Stimulated activated naive B cell treated with anti-CD40 and anti-IgM and Interleukin-4, amounts not matched to agents 10 μg/mL and 1 μg/mL and 100 μg/mL, for 72 hours (primary cell): Measurements from ENCODE around the gene DCLK1.

Source experiments
- ATAC-seq, 2 donors: fragments of 150-1000 bp; cut with Tn5 transposase; replicated peaks; 2 replicates each; pipeline ENCODE4 v1.10.0; 2021; ENCODE audit warnings: moderate library complexity in 1 of 2
- DNase-seq: peaks from one replicate; pipeline ENCODE4 v3.0.0; 2021
- H3K27ac Mint-ChIP-seq: one replicate; pipeline ENCODE4 v1.8.0; 2022; ENCODE audit warnings: mild to moderate bottlenecking, mixed read lengths
- H3K27me3 Mint-ChIP-seq, 2 donors: one replicate each; pipeline ENCODE4 v1.8.0; 2022; ENCODE audit warnings: mixed read lengths in 2 of 2
- H3K36me3 Mint-ChIP-seq, 2 donors: one replicate each; pipeline ENCODE4 v1.8.0; 2022; ENCODE audit warnings: mixed read lengths in 2 of 2, mild to moderate bottlenecking in 1 of 2
- H3K4me1 Mint-ChIP-seq, 2 donors: one replicate each; pipeline ENCODE4 v1.8.0; 2022; ENCODE audit warnings: mixed read lengths in 2 of 2, mild to moderate bottlenecking in 1 of 2
- H3K4me3 Mint-ChIP-seq, 2 donors: one replicate each; pipeline ENCODE4 v1.8.0; 2022; ENCODE audit warnings: mild to moderate bottlenecking in 2 of 2, mixed read lengths in 2 of 2, moderate library complexity in 1 of 2
- H3K9me3 Mint-ChIP-seq, 2 donors: one replicate each; pipeline ENCODE4 v1.8.0; 2022; ENCODE audit warnings: mixed read lengths in 2 of 2, mild to moderate bottlenecking in 1 of 2

The DCLK1 gene

DNA sequence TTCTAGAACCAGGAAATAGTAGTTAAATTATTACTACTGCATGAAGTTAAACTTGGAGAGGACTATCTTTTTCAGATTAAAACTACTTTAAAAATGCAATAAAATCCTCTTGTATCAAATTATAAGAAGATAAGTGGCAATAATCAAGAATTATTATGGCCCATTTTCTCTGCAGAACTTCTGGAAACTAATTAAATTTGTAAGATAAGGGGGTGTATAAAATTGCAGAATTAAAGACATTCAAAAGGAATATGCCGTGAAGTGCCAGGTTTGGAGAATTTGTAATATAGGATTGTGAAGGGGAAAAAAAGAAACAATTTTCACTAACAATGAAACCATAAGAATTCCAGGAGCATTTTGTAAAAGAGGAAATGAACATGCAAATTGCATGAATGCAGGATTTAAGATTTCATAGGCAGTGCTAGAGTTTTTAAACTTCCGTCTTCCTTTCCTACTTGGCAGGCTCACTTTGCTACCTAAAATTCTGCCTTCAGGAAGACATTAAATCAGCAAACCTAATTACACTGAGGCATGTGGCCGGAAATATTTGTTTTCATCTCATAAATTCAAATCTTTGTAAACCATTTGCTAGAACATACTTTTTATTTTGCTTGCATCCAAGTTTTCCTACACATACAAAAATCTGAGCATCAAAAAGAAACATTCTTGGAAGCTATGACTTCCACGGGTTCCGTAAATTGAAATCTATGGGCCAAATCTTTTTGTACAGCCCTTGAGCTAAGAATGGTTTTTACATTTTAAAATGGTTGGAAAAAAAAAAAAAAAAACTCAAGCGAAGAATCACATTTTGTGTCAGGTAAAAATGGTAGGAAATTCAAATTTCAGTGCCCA lies 166.9 kb downstream of the DCLK1 start:
- H3K4me1 Mint-ChIP-seq, result no peaks in the 10 kb centered on the region
- no peaks in the 10 kb centered on the region for H3K27me3 Mint-ChIP-seq
- H3K4me3 Mint-ChIP-seq, result no peak overlapping the region

DNA sequence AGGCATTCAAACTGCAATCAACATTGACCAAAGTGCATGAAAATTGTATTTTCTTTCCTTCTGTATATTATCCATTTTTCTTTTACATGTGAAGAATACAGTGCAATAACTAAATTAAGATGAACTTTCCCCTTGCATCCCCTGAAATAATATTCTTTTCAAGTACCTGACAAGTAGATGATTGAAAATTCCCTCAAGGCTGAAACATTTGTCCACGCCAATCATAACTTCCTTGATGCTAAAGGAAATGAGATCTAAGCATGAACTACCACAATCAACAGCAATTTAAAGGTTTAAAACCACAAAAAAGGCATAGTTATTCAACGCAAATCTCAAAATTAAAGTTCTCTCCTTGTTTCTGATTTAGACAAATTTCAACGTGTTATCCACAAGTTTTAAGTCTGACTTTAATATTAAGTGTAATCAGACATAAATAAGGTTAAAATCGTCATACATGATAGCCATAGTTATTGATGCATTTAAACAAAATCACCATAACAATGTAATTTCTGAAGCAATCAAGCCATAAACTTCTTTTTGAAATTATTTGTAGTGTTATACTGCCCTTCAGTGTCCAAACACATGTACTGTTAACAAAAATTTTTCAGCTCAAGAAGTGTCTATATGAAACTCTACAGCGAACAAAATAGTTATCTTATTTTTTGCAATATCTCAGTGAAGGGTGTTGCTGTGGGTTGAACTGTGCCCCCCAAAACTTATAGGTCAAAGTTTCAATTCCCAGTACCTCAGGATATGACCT lies 169.5 kb downstream of the DCLK1 start:
- Mint-ChIP-seq H3K27ac (no peak overlapping the region), H3K27me3 (no peaks in the 10 kb centered on the region), H3K4me3 (no peak overlapping the region), H3K9me3 (peaks cover 0 to 3% of the 10 kb centered on the region in 2 donors), H3K4me1 (no peaks in the 10 kb centered on the region), H3K36me3 (no peaks in the 10 kb centered on the region)
- ATAC-seq (no peak), DNase-seq (no peak)

More for the DNA sequence above, 166.9 kb downstream of the DCLK1 start:
- DNase-seq (no peak), ATAC-seq (no peak)
- Mint-ChIP-seq H3K27ac (no peak overlapping the region), H3K9me3 (peaks cover 6 to 7% of the 10 kb centered on the region in 2 donors), H3K36me3 (no peaks in the 10 kb centered on the region)

- DNase-seq (no peak), ATAC-seq (no peak)
- H3K4me1 Mint-ChIP-seq, result no peaks in the 10 kb centered on the region
- H3K9me3 Mint-ChIP-seq, result peaks cover 0 to 5% of the 10 kb centered on the region in 2 donors
- H3K36me3 Mint-ChIP-seq, result no peaks in the 10 kb centered on the region
- H3K4me3 Mint-ChIP-seq, result no peak overlapping the region
- H3K27ac Mint-ChIP-seq, result no peak overlapping the region
- H3K27me3 Mint-ChIP-seq, result no peaks in the 10 kb centered on the region
Measured at GRCh38 chr13:35961002-35961401, 170.2 kb downstream of the DCLK1 start.

- H3K4me1 Mint-ChIP-seq, result no peaks in the 10 kb centered on the region
Measured at GRCh38 chr13:35957996-35958395, 173.2 kb downstream of the DCLK1 start.

GRCh38 chr13:35957241-35957731 lies 173.9 kb downstream of the DCLK1 start:
- DNase-seq (no peak), ATAC-seq (no peak)
- Mint-ChIP-seq H3K36me3 (no peaks in the 10 kb centered on the region), H3K4me3 (no peak overlapping the region), H3K27me3 (no peaks in the 10 kb centered on the region), H3K4me1 (no peaks in the 10 kb centered on the region), H3K9me3 (peaks cover 0 to 1% of the 10 kb centered on the region in 2 donors), H3K27ac (no peak overlapping the region)

More at GRCh38 chr13:35957996-35958395, 173.2 kb downstream of the DCLK1 start:
- Mint-ChIP-seq H3K27me3 (no peaks in the 10 kb centered on the region), H3K27ac (no peak overlapping the region), H3K4me3 (no peak overlapping the region), H3K9me3 (peaks cover 0 to 1% of the 10 kb centered on the region in 2 donors), H3K36me3 (no peaks in the 10 kb centered on the region)
- DNase-seq, result no peak
- no peak for ATAC-seq

- Mint-ChIP-seq H3K36me3 (no peaks in the 10 kb centered on the region), H3K27me3 (no peaks in the 10 kb centered on the region), H3K4me1 (no peaks in the 10 kb centered on the region), H3K27ac (no peak overlapping the region), H3K4me3 (no peak overlapping the region), H3K9me3 (peaks cover 0 to 1% of the 10 kb centered on the region in 2 donors)
- ATAC-seq, result no peak
- no peak for DNase-seq
Measured at GRCh38 chr13:35956074-35956473, 175.1 kb downstream of the DCLK1 start.

DNA sequence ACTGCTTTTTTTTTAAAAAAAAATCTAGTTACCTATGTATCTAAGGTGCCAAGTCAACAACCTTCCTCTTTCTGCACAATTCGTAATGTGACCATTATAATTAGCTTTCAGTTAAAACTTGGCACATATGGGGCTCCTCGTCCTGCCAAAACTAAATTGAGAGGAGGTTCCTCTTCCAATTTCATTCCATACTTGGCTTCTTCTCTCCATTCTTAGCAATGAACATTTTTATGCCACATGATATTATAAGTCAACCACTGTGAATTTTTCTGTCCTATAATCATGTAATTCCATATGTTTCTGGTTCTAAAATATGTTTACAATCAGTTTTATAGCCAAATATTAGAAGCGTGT lies 177.0 kb downstream of the DCLK1 start:
- Mint-ChIP-seq H3K9me3 (peaks cover 0 to 1% of the 10 kb centered on the region in 2 donors), H3K4me1 (no peaks in the 10 kb centered on the region), H3K4me3 (no peak overlapping the region), H3K36me3 (no peaks in the 10 kb centered on the region), H3K27me3 (no peaks in the 10 kb centered on the region), H3K27ac (no peak overlapping the region)
- no peak for ATAC-seq
- no peak for DNase-seq

- H3K4me3 Mint-ChIP-seq, result no peak overlapping the region
- H3K27me3 Mint-ChIP-seq, result no peaks in the 10 kb centered on the region
- H3K36me3 Mint-ChIP-seq, result no peaks in the 10 kb centered on the region
- H3K9me3 Mint-ChIP-seq, result peaks cover 0 to 1% of the 10 kb centered on the region in 2 donors
- no peaks in the 10 kb centered on the region for H3K4me1 Mint-ChIP-seq
- DNase-seq (no peak), ATAC-seq (no peak)
- no peak overlapping the region for H3K27ac Mint-ChIP-seq
Measured at GRCh38 chr13:35953537-35954206, 177.5 kb downstream of the DCLK1 start.

DNA sequence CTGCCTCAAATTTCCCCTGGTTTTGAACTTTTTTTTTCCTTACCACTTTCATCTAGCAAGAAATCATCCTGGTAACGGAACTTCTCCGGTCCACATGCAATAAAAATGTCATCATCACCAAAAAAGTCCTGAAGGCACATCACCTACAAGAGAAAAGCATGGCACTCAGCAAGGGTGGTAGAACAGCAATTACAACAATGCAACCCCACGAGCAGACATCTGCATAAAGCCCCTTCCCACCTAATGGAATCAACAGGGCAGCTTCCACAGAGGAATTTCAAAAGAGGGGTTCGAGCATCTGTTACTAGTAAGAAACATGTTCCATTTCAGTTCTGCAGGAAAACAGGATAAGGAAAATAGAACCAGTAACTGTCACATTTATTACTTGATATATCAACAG lies 183.9 kb downstream of the DCLK1 start:
- H3K36me3 Mint-ChIP-seq, result no peaks in the 10 kb centered on the region
- DNase-seq (no peak), ATAC-seq (no peak)
- H3K4me3 Mint-ChIP-seq, result no peak overlapping the region
- H3K27ac Mint-ChIP-seq, result no peak overlapping the region
- H3K27me3 Mint-ChIP-seq, result no peaks in the 10 kb centered on the region
- peaks cover 5 to 7% of the 10 kb centered on the region in 2 donors for H3K9me3 Mint-ChIP-seq
- no peaks in the 10 kb centered on the region for H3K4me1 Mint-ChIP-seq

GRCh38 chr13:35945368-35945767 lies 185.8 kb downstream of the DCLK1 start:
- no peak for DNase-seq
- Mint-ChIP-seq H3K4me1 (no peaks in the 10 kb centered on the region), H3K9me3 (peaks cover 5 to 7% of the 10 kb centered on the region in 2 donors), H3K36me3 (no peaks in the 10 kb centered on the region), H3K27ac (no peak overlapping the region), H3K27me3 (no peaks in the 10 kb centered on the region), H3K4me3 (no peak overlapping the region)
- ATAC-seq, result no peak

- Mint-ChIP-seq H3K4me1 (no peaks in the 10 kb centered on the region), H3K27ac (no peak overlapping the region), H3K9me3 (peaks cover 6 to 7% of the 10 kb centered on the region in 2 donors), H3K27me3 (no peaks in the 10 kb centered on the region), H3K36me3 (no peaks in the 10 kb centered on the region), H3K4me3 (no peak overlapping the region)
- ATAC-seq (no peak), DNase-seq (no peak)
Measured at GRCh38 chr13:35941374-35941773, 189.8 kb downstream of the DCLK1 start.

GRCh38 chr13:35940734-35941133 lies 190.4 kb downstream of the DCLK1 start:
- DNase-seq, result no peak
- peaks cover 6 to 7% of the 10 kb centered on the region in 2 donors for H3K9me3 Mint-ChIP-seq
- no peaks in the 10 kb centered on the region for H3K36me3 Mint-ChIP-seq
- H3K27me3 Mint-ChIP-seq, result no peaks in the 10 kb centered on the region
- no peak overlapping the region for H3K4me3 Mint-ChIP-seq
- no peak for ATAC-seq
- H3K27ac Mint-ChIP-seq, result no peak overlapping the region
- H3K4me1 Mint-ChIP-seq, result no peaks in the 10 kb centered on the region

DNA sequence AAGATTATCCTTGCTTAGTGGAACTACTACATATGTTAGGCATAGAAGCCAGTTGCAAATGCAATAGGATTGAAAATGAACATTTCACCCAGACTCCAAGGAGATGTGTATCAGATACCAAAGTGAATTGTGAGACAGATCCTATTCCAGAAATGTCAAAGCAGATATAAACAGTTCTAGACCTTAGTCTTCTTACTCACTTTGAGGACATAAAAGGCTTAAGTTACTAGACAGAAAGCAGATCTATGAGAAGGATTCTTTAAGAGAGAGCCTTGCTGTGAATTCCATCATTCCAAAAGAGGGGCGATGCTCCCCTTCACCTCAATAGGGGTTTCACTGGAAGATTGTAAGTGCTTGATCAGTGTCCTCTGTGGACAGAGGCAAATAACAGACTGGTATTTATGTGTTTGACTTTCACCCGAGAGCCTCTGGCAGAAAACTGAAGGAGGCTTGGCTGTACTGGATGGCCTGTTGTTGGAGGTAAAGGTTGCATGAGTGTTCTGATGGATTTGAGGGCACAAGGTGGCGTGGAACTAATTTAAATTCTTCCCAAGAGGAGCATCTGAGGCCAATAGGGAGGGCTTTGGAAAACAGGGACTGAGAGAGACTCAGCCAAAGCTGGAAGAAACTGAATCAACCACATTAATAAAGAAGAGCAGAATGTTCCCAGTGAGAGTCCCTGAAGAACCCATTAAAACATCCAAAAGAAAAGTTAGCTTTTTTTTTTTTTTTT lies 194.8 kb downstream of the DCLK1 start:
- no peaks in the 10 kb centered on the region for H3K4me1 Mint-ChIP-seq
- no peak overlapping the region for H3K4me3 Mint-ChIP-seq
- H3K9me3 Mint-ChIP-seq, result peaks cover 5 to 17% of the 10 kb centered on the region in 2 donors
- H3K27me3 Mint-ChIP-seq, result no peaks in the 10 kb centered on the region
- ATAC-seq (no peak), DNase-seq (no peak)
- no peak overlapping the region for H3K27ac Mint-ChIP-seq
- no peaks in the 10 kb centered on the region for H3K36me3 Mint-ChIP-seq
